SU-DHL-6 (cell line): Measurements from ENCODE around the gene FGFRL1.
"Not testable (repeated sequence)": the region's sequence is repeated elsewhere in the genome, so short reads cannot be mapped to it uniquely, and the experiment has no call there.

ENCODE experiments used
- H2AFZ ChIP-seq: fragments of 200-600 bp; sonication (generic); 2 replicates; pipeline ENCODE4 v1.6.1; 2014; ENCODE audit warnings: low read depth, mild to moderate bottlenecking, moderate library complexity, mixed read lengths, antibody characterized with exemption, low read length; ENCODE audit not compliant: severe bottlenecking
- H3F3A ChIP-seq: fragments of 200-600 bp; shearing (Covaris generic); 2 replicates; pipeline ENCODE4 v1.6.0; 2016; ENCODE audit warnings: antibody characterized with exemption, mild to moderate bottlenecking; ENCODE audit not compliant: insufficient read depth
- H3K27ac ChIP-seq: fragments of 200-600 bp; sonication (generic); 2 replicates; pipeline ENCODE4 v1.5.1; 2016; ENCODE audit warnings: low read depth, mild to moderate bottlenecking, low read length, moderate library complexity, mixed read lengths
- H3K27me3 ChIP-seq: fragments of 200-600 bp; sonication (generic), shearing (Covaris generic); 2 replicates; pipeline ENCODE4 v1.6.0; 2014; ENCODE audit warnings: mild to moderate bottlenecking, low read length
- H3K36me3 ChIP-seq: fragments of 200-600 bp; sonication (generic); 2 replicates; pipeline ENCODE4 v1.6.1; 2014; ENCODE audit warnings: mild to moderate bottlenecking, low read length, mixed read lengths
- H3K4me2 ChIP-seq: fragments of 300-600, 200-600 bp; shearing (Covaris generic), sonication (generic); 2 replicates; pipeline ENCODE4 v1.6.0; 2014; ENCODE audit warnings: low read length, low read depth, mild to moderate bottlenecking; ENCODE audit not compliant: poor library complexity, severe bottlenecking
- H3K4me3 ChIP-seq: fragments of 200-600 bp; sonication (generic); 2 replicates; pipeline ENCODE4 v1.5.1; 2014; ENCODE audit warnings: antibody characterized with exemption, low read length, mild to moderate bottlenecking, mixed read lengths; ENCODE audit not compliant: insufficient read depth, poor library complexity, severe bottlenecking
- H3K79me2 ChIP-seq: fragments of 200-600 bp; sonication (generic); 2 replicates; pipeline ENCODE4 v1.6.1; 2014; ENCODE audit warnings: mild to moderate bottlenecking, low read length, moderate library complexity; ENCODE audit not compliant: insufficient read depth
- H3K9ac ChIP-seq: fragments of 200-600 bp; sonication (generic); 2 replicates; pipeline ENCODE4 v1.7.0; 2014; ENCODE audit warnings: mild to moderate bottlenecking, low read length
- H3K9me2 ChIP-seq: fragments of 200-600 bp; sonication (generic); replicated peaks from 2 replicates; pipeline ENCODE4 v1.6.1; 2014; ENCODE audit warnings: low read length; ENCODE audit not compliant: insufficient read depth
- H3K9me3 ChIP-seq: fragments of 200-600 bp; sonication (generic); 2 replicates; pipeline ENCODE4 v1.6.1; 2014; ENCODE audit warnings: low read length, mixed read lengths; ENCODE audit not compliant: insufficient read depth
- H4K20me1 ChIP-seq: fragments of 200-600 bp; sonication (generic); 2 replicates; pipeline ENCODE4 v1.6.1; 2014; ENCODE audit warnings: low read depth, mild to moderate bottlenecking, antibody characterized with exemption, low read length, moderate library complexity, mixed read lengths
- CTCF ChIP-seq: fragments of 200-600 bp; sonication (generic); IDR thresholded peaks from one replicate; pipeline ENCODE4 v1.5.1; 2017; ENCODE audit warnings: antibody characterized with exemption, mild to moderate bottlenecking, low read length, moderate library complexity; ENCODE audit not compliant: insufficient read depth, poor library complexity, severe bottlenecking
- EZH2phosphoT487 ChIP-seq: fragments of 200-600 bp; sonication (generic), shearing (Covaris generic); conservative IDR thresholded peaks from 2 replicates; pipeline ENCODE4 v1.6.1; 2018; ENCODE audit warnings: mild to moderate bottlenecking, antibody characterized with exemption, low read length, moderate library complexity, mixed read lengths

The FGFRL1 gene

GRCh38 chr4:1045193-1045594, 33.8 kb downstream of the FGFRL1 start:
- Histone ChIP-seq H3K9me3 (no peaks in the 10 kb centered on the region), H3K36me3 (no peaks in the 10 kb centered on the region), H3K27me3 (no peaks in the 10 kb centered on the region), H2AFZ (no peak overlapping the region), H4K20me1 (no peaks in the 10 kb centered on the region), H3K9me2 (no peaks in the 10 kb centered on the region), H3F3A (no peaks in the 10 kb centered on the region), H3K4me2 (no peak overlapping the region), H3K9ac (no peak overlapping the region), H3K79me2 (no peaks in the 10 kb centered on the region), H3K4me3 (no peak overlapping the region), H3K27ac (no peak overlapping the region)
- TF ChIP-seq CTCF (no peak), EZH2phosphoT487 (no peak)

- no peak overlapping the region for H3K9ac ChIP-seq
- no peaks in the 10 kb centered on the region for H4K20me1 ChIP-seq
- H3K4me2 ChIP-seq, result no peak overlapping the region
- no peaks in the 10 kb centered on the region for H3F3A ChIP-seq
- TF ChIP-seq EZH2phosphoT487, result no peak
- no peak for TF ChIP-seq CTCF
- no peak overlapping the region for H3K4me3 ChIP-seq
- no peaks in the 10 kb centered on the region for H3K27me3 ChIP-seq
- H3K27ac ChIP-seq, result no peak overlapping the region
- no peaks in the 10 kb centered on the region for H3K36me3 ChIP-seq
- no peaks in the 10 kb centered on the region for H3K9me3 ChIP-seq
- H3K9me2 ChIP-seq, result no peaks in the 10 kb centered on the region
- H2AFZ ChIP-seq, result no peak overlapping the region
- H3K79me2 ChIP-seq, result no peaks in the 10 kb centered on the region
Observed at GRCh38 chr4:1045595-1046201, 34.3 kb downstream of the FGFRL1 start.

- not testable (repeated sequence) for H3K27me3 ChIP-seq, H3K4me2 ChIP-seq, H3K79me2 ChIP-seq, H3K9ac ChIP-seq, H4K20me1 ChIP-seq, H3K27ac ChIP-seq, H3K9me3 ChIP-seq, H3K9me2 ChIP-seq, H3F3A ChIP-seq, H2AFZ ChIP-seq, H3K4me3 ChIP-seq, H3K36me3 ChIP-seq
Observed at GRCh38 chr4:1046581-1047011, 35.2 kb downstream of the FGFRL1 start.

GRCh38 chr4:1047106-1047975, 35.9 kb downstream of the FGFRL1 start:
- no peaks in the 10 kb centered on the region for H3K9me3 ChIP-seq
- no peak overlapping the region for H3K4me3 ChIP-seq
- H3K27ac ChIP-seq, result no peak overlapping the region
- H3K36me3 ChIP-seq, result no peaks in the 10 kb centered on the region
- no peak overlapping the region for H2AFZ ChIP-seq
- no peak overlapping the region for H3K9ac ChIP-seq
- no peaks in the 10 kb centered on the region for H3K9me2 ChIP-seq
- TF ChIP-seq CTCF (no peak), EZH2phosphoT487 (no peak)
- H3F3A ChIP-seq, result no peaks in the 10 kb centered on the region
- no peaks in the 10 kb centered on the region for H4K20me1 ChIP-seq
- H3K27me3 ChIP-seq, result no peaks in the 10 kb centered on the region
- no peak overlapping the region for H3K4me2 ChIP-seq
- no peaks in the 10 kb centered on the region for H3K79me2 ChIP-seq
